HEK293T (cell line): ENCODE results near the gene PATJ.

Experiments used
- BHLHE40 ChIP-seq: fragments of 450-650 bp; IDR thresholded peaks from 2 replicates; pipeline ENCODE4 v1.6.1; 2016; ENCODE audit warnings: mild to moderate bottlenecking, moderate library complexity, borderline replicate concordance
- FOXM1 ChIP-seq: fragments of 450-650 bp; IDR thresholded peaks from 2 replicates; pipeline ENCODE4 v1.6.1; 2017; ENCODE audit warnings: mild to moderate bottlenecking, borderline replicate concordance
- LEF1 ChIP-seq: fragments of 450-650 bp; IDR thresholded peaks from 2 replicates; pipeline ENCODE4 v1.6.1; 2017; ENCODE audit warnings: mild to moderate bottlenecking, borderline replicate concordance
- SP1 ChIP-seq: fragments of 450-650 bp; IDR thresholded peaks from 2 replicates; pipeline ENCODE4 v1.6.1; 2017

DNA sequence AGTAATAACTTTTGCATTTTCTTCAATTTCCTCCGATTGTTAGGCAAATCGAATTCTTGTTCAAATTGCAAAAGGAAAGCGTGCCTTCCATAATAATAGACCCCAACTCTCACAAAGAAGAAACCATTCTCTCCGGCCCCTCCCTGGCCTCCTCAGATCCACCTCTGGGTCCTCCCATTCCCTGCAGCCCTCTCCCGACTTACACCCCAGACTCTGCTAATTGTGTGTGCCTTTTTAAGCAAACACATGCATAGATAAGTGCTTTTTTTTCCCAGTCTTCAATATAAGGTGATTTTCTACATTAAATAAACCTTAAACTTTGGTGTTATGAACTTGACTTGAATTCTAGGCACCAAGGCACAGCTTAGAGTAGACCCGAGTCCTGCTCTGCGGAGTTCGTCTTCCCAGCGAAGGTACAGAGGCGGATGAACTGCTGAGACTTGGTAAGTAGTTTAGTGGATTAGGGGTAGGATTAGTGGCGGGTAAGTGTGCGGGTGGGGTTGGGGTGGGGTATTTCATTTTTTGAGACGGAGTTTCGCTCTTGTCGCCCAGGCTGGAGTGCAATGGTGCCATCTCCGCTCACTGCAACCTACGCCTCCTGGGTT lies 453.9 kb downstream of the PATJ start:
- TF ChIP-seq BHLHE40 (no peak), FOXM1 (no peak), LEF1 (no peak), SP1 (no peak)
